Measurements from ENCODE around the gene PLXND1.

PLXND1 gene

DNA sequence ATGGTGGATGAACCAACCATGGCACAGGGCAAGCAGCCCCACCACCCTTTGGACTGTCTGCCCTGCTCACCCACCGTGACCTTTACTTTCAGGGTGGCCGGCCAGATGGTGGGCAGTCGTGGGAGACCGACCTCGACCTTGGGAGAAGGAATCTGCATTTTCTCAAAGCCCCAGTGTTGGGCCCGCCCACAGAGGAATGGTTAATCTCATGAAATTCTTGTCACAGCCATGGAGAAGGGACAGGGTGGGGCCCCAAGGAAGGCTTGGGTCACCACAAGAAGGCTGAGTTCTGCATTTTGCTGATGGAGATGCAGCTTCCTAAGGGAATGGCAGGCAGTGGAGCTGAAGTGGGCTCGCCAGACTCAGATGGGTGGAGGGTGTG lies 2.9 kb downstream of the PLXND1 start:
- TF ChIP-seq, protein P1, sequence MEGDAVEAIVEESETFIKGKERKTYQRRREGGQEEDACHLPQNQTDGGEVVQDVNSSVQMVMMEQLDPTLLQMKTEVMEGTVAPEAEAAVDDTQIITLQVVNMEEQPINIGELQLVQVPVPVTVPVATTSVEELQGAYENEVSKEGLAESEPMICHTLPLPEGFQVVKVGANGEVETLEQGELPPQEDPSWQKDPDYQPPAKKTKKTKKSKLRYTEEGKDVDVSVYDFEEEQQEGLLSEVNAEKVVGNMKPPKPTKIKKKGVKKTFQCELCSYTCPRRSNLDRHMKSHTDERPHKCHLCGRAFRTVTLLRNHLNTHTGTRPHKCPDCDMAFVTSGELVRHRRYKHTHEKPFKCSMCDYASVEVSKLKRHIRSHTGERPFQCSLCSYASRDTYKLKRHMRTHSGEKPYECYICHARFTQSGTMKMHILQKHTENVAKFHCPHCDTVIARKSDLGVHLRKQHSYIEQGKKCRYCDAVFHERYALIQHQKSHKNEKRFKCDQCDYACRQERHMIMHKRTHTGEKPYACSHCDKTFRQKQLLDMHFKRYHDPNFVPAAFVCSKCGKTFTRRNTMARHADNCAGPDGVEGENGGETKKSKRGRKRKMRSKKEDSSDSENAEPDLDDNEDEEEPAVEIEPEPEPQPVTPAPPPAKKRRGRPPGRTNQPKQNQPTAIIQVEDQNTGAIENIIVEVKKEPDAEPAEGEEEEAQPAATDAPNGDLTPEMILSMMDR (IDR thresholded peaks at IDR 0.05; ENCODE audit: borderline replicate concordance, insufficient read depth, low read depth, low read length), result no peak
- no peak overlapping the region for H3K4me3 ChIP-seq (ENCODE audit: low read depth, low read length)

DNA sequence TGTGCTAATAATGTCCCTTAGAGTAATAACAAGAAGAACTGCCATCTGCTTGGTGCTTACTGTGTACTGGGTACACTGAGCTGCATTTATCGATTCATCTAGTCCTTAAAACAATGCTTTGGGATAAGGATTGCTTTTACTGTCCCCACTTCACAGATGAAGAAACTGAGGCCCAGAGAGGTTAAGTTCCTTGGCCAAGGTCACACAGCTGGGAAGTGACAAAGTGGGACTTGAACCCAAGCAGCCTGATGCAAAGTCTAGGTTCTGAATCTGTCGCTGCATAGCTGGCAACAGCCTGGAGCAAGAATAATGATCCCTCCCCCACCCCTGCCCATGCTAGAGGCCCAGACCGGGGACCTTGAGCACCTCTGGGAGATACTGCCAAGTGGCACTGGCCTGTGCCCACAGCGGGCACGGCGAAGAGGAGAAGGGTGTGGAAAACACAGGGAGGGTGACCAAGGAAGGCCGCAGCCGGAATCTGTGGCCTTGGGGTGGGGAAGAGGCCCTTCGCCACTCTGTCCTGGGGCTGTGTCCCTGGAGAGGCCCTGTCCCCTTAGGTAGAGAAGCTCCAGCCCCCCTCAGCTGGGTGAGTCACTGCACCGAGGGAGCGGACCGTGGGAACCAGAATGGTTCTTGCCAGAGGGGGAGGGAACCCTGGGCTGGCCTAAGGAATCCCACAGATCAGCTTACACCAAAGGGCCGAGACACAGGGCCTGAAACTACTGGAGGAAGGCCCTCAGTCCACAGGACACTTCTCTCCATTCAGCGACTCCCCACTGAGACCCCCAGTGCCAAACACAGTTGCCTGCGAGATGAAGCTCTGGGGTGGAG lies 3.5 kb downstream of the PLXND1 start:
- TF ChIP-seq, protein P1 (IDR thresholded peaks at IDR 0.05; ENCODE audit: borderline replicate concordance, insufficient read depth, low read depth, low read length), result no peak
- H3K4me3 ChIP-seq (ENCODE audit: low read depth, low read length), result no peak overlapping the region

DNA sequence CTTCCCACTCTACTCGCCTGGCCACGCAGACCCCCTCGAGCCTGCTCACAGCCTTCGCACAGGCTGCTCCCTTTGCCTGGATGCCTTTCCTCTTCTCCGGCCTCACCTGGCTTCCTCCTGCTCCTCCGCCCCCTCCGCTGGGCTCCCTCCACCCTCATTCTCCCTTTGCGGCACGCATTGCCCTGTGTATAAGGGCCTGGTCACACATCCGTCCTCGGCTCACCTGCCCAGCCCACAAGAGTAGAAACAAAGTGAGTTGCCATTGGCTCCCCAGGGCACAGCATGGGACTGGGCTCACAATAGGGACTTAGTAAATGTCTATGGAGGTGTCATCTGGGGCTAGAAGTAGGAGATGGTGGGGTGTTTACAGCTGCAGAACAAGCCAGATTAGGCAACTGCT lies 4.2 kb downstream of the PLXND1 start:
- TF ChIP-seq, protein P1 (IDR thresholded peaks at IDR 0.05; ENCODE audit: borderline replicate concordance, insufficient read depth, low read depth, low read length), result no peak
- H3K4me3 ChIP-seq (ENCODE audit: low read depth, low read length), result no peak overlapping the region

DNA sequence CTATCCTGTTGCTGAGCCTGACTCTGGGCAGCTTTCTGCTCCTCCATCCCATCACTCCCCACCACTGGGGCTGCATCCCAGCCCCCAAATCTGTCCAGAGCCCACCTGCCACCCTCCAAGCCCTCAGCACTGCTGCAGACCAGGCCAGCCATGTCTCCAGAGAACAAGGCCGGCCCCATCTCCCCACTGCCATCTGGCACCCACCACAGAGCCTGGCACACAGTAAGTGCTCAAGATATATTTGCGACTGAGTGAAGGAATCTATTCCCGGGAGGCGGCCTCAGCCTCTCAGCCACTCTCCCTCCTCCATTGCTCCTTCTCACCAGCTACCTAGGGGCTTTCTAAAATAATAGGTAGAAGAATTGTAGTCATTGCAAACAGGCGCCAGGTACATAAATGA lies 4.8 kb downstream of the PLXND1 start:
- TF ChIP-seq, protein P1 (IDR thresholded peaks at IDR 0.05; ENCODE audit: borderline replicate concordance, insufficient read depth, low read depth, low read length), result no peak
- no peak overlapping the region for H3K4me3 ChIP-seq (ENCODE audit: low read depth, low read length)

DNA sequence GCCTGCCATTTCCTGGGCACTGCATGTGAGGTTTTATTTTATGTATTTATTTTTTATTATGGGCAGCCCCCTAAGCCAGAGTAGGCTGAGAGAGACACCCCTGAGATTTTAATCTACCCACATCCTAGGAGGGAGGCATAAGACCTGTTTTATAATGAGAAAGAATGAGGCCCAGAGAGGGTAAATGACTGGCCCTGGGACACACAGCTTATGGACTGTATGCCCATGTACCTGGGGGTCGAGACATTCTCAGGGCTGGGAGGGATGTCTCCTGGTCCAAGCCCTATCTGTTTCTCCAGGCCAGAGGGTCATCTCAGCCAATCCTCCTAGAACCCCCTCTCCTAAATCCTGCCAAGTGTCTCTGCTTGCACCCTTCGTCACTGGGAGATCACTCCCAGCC lies 6.1 kb downstream of the PLXND1 start:
- H3K4me3 ChIP-seq (ENCODE audit: low read depth, low read length), result no peak overlapping the region
- TF ChIP-seq, protein P1 (IDR thresholded peaks at IDR 0.05; ENCODE audit: borderline replicate concordance, insufficient read depth, low read depth, low read length), result no peak

DNA sequence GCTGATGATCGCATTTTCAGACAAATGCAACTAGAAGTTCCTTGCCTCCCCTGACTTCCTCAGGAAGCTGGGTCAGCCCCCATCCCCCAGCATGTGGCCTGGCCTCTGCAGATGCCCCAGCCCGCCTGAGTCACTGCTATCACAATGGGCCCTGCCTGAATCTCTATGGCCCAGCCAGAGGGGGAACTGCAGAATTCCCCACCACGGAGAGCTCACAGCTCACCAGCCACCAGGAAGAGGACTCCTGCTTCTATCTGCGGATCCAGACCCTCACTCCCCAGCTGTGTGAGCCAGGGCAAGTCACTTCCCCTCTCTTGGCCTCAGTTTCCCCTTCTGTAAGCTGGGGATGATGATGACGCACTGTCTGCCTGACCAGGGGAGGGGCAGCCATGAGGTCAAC lies 6.9 kb downstream of the PLXND1 start:
- H3K4me3 ChIP-seq (ENCODE audit: low read depth, low read length), result no peak overlapping the region
- TF ChIP-seq, protein P1 (IDR thresholded peaks at IDR 0.05; ENCODE audit: borderline replicate concordance, insufficient read depth, low read depth, low read length), result no peak

DNA sequence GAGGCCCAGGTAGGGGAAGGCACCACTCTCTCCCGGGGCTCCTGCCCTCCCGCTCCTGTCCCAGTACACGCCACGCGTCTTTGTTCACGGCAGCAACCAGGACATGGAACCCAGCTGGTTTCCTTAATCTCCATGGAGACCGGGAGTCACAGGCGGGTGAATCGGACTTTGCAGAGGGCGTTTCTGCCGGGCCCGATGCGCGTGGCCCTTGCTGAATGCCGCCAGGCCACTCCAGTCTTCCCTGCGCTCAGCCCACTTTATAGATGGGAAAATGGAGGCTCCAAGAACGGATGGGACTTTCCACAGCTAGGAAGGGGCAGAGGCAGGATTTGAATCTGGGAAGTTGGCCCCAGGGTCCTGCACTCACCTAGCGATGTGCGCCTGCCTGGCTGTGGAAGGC lies 7.4 kb downstream of the PLXND1 start:
- TF ChIP-seq, protein P1 (IDR thresholded peaks at IDR 0.05; ENCODE audit: borderline replicate concordance, insufficient read depth, low read depth, low read length), result no peak
- H3K4me3 ChIP-seq (ENCODE audit: low read depth, low read length), result no peak overlapping the region

All from GM12875 (cell line).